Activated naive CD4-positive, alpha-beta T cell treated with anti-CD3 and anti-CD28 coated beads for 36 hours (primary cell): ENCODE results near the gene LYPD3. TPM values are rescaled to one million over a fixed set of nuclear protein-coding genes. Genes with fewer than 3 reads are reported as not detected.
A peak's percentile ranks its signal among the peaks of the same experiment; 100 is the strongest.

ENCODE experiments used
- CTCF ChIA-PET: fragments of 350-600 bp; sonication (Branson Sonifier 250); formaldehyde crosslinking; loops from one replicate; lab custom pipeline; 2021; ENCODE audit warnings: antibody characterized with exemption; lab: Charles Lee
- DNase-seq: peaks from one replicate; pipeline ENCODE4 v3.0.0-alpha.2; 2020
- H3K27ac Mint-ChIP-seq: one replicate; pipeline ENCODE4 v1.8.0; 2021; ENCODE audit warnings: mild to moderate bottlenecking, mixed read lengths
- H3K27me3 Mint-ChIP-seq: one replicate; pipeline ENCODE4 v1.8.0; 2021; ENCODE audit warnings: low read depth, mixed read lengths
- H3K36me3 Mint-ChIP-seq: one replicate; pipeline ENCODE4 v1.8.0; 2021; ENCODE audit warnings: low read depth, mixed read lengths
- H3K4me1 Mint-ChIP-seq: one replicate; pipeline ENCODE4 v1.8.0; 2021; ENCODE audit warnings: low read depth, mixed read lengths
- H3K4me3 Mint-ChIP-seq: one replicate; pipeline ENCODE4 v1.8.0; 2021; ENCODE audit warnings: mild to moderate bottlenecking, moderate library complexity, mixed read lengths
- H3K9me3 Mint-ChIP-seq: one replicate; pipeline ENCODE4 v1.8.0; 2021; ENCODE audit warnings: mixed read lengths
- intact Hi-C: fragments of 100-400 bp; cut with micrococcal nuclease; formaldehyde crosslinking; loops from one replicate; pipeline ENCODE4 v1.15.1; 2023
- total RNA-seq, 2 experiments: library from RNA; stranded (reverse); gene quantifications; one replicate each; pipeline ENCODE4 v1.2.3, GENCODE V29; 2021

Gene LYPD3
- total RNA-seq, 2 experiments from 2014 or later, result 1.5 to 1.6 TPM

DNA sequence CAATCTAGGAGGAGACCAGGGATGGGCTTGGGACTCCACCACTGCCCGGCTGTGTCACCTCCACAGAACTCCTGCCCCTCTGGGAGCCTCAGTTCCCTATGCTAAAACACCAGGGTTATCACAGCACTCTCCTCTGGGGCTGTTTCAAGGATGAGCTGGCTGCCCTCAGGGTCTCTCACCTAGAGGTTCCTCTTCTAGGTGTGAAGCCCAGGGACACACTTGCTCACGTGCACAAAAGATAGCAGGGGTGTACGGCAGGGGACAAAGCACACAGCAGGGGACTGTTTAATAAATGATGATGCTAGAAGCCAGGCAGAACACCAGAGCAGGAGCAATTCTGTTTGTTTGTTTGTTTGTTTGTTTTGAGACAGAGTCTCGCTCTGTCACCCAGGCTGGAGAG is 16.8 kb upstream of the LYPD3 start:
- intact Hi-C loops, result no loop called here
- CTCF ChIA-PET, result interaction anchor here (1.2 kb wide), 1 partner anchor 37 kb away, joined by 3 read pairs; no protein-coding TSS in a partner anchor
- Mint-ChIP-seq H3K4me1 (no peaks in the 10 kb centered on the region), H3K27me3 (no peaks in the 10 kb centered on the region), H3K36me3 (peaks cover 9% of the 10 kb centered on the region), H3K9me3 (no peaks in the 10 kb centered on the region), H3K27ac (no peak overlapping the region), H3K4me3 (no peak overlapping the region)
- no peak for DNase-seq

DNA sequence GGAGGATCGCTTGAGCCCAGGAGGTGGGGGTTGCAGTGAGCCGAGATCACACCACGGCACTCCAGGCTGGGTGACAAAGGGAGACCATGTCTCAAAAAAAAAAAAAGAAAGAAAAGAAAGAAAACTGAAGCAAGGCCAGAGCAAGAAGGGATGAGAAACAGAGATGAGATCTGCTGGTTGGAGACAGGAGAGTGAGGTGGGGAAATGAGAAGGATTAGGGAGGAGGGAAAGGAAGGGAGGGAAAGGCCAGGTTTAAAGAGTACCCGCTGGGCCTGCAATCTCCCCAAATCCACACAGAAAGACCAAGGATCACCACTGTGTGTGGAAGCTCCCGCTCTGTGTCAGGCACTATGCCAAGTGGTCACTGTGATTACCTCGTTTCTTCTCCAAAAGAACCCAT is 16.3 kb upstream of the LYPD3 start:
- DNase-seq, result no peak
- Mint-ChIP-seq H3K4me1 (no peaks in the 10 kb centered on the region), H3K36me3 (peaks cover 12% of the 10 kb centered on the region), H3K27ac (no peak overlapping the region), H3K27me3 (no peaks in the 10 kb centered on the region), H3K9me3 (no peaks in the 10 kb centered on the region), H3K4me3 (no peak overlapping the region)
- CTCF ChIA-PET, result interaction anchor here (1.2 kb wide), 1 partner anchor 38 kb away, joined by 3 read pairs; no protein-coding TSS in a partner anchor
- intact Hi-C loops, result no loop called here

DNA sequence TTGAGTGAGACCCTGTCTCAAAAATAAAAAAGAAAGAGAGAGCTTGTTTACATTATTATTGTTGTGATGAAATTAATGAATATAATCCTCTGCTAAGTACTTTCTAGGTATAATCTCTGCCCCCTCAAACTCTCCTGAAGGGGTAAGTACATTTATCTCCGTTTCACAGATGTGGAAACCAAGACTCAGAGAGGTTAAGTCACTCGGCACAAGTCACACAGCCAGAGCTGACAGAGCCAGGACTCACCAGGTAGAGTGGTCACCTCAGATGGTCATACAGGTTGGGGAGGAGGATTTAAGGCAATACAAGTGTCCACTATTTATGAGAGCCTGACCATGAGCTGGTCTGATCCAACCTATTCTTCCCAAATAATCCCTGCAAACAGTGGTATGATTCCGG is 15.2 kb upstream of the LYPD3 start:
- Mint-ChIP-seq H3K9me3 (no peaks in the 10 kb centered on the region), H3K27ac (no peak overlapping the region), H3K36me3 (peaks cover 12% of the 10 kb centered on the region), H3K27me3 (no peaks in the 10 kb centered on the region), H3K4me1 (peaks cover 5% of the 10 kb centered on the region), H3K4me3 (no peak overlapping the region)
- no peak for DNase-seq
- CTCF ChIA-PET, result interaction anchor here (0.6 to 0.9 kb wide), 4 partner anchors 11 to 1940 kb away, joined by 3 to 6 read pairs (median 3); no protein-coding TSS in a partner anchor
- intact Hi-C loops, result no loop called here

DNA sequence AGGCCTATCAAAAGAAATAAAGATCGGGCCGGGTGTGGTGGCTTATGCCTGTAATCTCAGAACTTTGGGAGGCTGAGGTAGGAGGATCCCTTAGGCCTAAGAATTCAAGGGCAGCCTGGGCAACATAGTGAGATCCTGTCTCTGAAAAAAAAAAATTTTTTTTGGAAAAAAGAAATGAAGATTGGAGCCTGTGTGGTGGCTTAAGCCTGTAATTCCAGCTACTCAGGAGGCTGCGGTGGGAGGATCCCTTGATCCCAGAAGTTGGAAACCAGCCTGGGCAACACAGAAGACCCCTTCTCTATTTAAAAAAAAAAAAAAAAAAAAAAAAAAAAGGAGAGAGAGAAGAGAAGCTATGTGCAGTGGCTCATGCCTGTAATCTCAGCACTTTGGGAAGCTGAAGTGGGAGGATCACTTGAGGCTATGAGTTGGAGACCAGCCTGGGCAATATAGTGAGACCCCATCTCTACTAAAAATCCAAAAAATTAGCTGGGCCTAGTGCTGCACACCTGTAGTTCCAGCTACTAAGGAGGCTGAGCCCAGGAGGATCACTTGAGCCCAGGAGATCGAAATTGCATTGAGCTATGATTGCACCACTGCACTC is 14.7 kb upstream of the LYPD3 start:
- DNase-seq, result no peak
- Mint-ChIP-seq H3K36me3 (peaks cover 16% of the 10 kb centered on the region), H3K9me3 (no peaks in the 10 kb centered on the region), H3K27ac (no peak overlapping the region), H3K4me3 (no peak overlapping the region), H3K27me3 (no peaks in the 10 kb centered on the region), H3K4me1 (peaks cover 11% of the 10 kb centered on the region)
- intact Hi-C loops, result no loop called here
- CTCF ChIA-PET, result interaction anchor here (0.6 to 1.1 kb wide), 6 partner anchors 17 to 1940 kb away, joined by 3 to 6 read pairs (median 3); no protein-coding TSS in a partner anchor

DNA sequence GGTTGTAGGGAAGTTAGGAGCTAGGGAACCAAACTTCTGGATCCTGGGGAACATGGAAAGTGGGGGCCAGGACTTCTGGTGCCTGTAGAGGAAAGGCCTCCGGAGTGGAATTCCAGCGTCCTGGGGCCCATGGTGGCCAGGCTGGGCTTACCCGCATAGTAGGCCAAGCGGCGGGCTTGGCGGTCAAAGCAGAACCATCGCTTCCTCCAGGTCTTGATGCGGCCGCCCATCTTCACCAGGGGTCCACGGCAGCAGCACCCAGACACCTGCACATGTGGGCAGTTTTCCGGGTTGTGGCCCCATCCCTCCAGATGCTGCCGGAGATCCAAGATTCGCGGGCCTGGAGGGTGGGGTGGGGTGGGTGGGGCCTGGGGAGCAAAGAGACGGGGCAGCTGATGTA is 13.8 kb upstream of the LYPD3 start:
- H3K27ac Mint-ChIP-seq, result no peak overlapping the region
- H3K27me3 Mint-ChIP-seq, result no peaks in the 10 kb centered on the region
- intact Hi-C loops, result no loop called here
- H3K4me1 Mint-ChIP-seq, result peaks cover 15% of the 10 kb centered on the region
- peaks cover 16% of the 10 kb centered on the region for H3K36me3 Mint-ChIP-seq
- no peak for DNase-seq
- no peaks in the 10 kb centered on the region for H3K9me3 Mint-ChIP-seq
- no peak overlapping the region for H3K4me3 Mint-ChIP-seq
- CTCF ChIA-PET, result interaction anchor here (0.9 to 2.0 kb wide), 3 partner anchors 16 to 40 kb away, joined by 3 to 8 read pairs (median 6); no protein-coding TSS in a partner anchor

DNA sequence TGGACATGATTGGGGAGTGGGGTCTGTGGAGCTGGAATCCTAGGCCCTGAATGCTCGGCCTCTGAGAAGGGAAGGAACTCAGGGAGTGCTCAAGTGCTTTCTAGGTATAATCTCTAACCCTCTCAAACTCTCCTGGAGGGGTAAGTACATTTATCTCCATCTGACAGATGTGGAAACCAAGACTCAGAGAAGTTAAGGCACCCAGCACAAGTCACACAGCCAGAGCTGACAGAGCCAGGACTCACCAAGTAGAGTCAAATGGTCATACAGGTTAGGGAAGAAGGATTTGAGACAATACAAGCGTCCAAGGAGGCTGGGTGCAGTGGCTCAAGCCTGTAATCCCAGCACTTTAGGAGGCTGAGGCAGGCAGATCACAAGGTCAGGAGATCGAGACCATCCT is 12.9 kb upstream of the LYPD3 start:
- Mint-ChIP-seq H3K27me3 (no peaks in the 10 kb centered on the region), H3K9me3 (no peaks in the 10 kb centered on the region)
- CTCF ChIA-PET, result interaction anchor here (2.0 kb wide), 1 partner anchor 41 kb away, joined by 8 read pairs; no protein-coding TSS in a partner anchor

DNA sequence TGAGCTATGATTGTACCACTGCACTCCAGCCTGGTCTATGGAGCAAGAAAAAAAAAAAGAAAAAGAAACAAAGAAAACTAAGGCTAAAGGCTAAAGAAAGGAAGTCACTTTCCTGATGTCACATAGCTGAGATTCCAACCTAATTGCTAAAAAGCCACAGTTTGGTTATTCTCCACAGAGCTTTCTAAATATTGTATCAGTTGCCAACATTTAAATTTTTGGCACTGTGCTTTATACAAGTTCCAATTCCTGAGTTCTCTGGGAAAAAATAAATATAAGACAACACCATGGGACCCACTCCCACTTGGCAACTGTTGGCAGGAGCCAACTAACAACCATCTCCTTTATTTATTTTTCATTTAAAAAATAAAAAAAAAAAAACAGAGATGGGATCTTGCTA is 11.2 kb upstream of the LYPD3 start:
- Mint-ChIP-seq H3K9me3 (no peaks in the 10 kb centered on the region), H3K36me3 (peaks cover 13% of the 10 kb centered on the region), H3K27ac (no peak overlapping the region), H3K27me3 (no peaks in the 10 kb centered on the region), H3K4me1 (peaks cover 31% of the 10 kb centered on the region), H3K4me3 (no peak overlapping the region)
- CTCF ChIA-PET, result interaction anchor here (0.7 kb wide), 1 partner anchor 98 kb away, joined by 3 read pairs; no protein-coding TSS in a partner anchor
- intact Hi-C loops, result no loop called here
- DNase-seq, result no peak

More for the DNA sequence above, 12.9 kb upstream of the LYPD3 start:
- Mint-ChIP-seq H3K4me3 (no peak overlapping the region), H3K36me3 (peaks cover 16% of the 10 kb centered on the region), H3K4me1 (peaks cover 18% of the 10 kb centered on the region), H3K27ac (no peak overlapping the region)
- no peak for DNase-seq
- intact Hi-C loops, result no loop called here

DNA sequence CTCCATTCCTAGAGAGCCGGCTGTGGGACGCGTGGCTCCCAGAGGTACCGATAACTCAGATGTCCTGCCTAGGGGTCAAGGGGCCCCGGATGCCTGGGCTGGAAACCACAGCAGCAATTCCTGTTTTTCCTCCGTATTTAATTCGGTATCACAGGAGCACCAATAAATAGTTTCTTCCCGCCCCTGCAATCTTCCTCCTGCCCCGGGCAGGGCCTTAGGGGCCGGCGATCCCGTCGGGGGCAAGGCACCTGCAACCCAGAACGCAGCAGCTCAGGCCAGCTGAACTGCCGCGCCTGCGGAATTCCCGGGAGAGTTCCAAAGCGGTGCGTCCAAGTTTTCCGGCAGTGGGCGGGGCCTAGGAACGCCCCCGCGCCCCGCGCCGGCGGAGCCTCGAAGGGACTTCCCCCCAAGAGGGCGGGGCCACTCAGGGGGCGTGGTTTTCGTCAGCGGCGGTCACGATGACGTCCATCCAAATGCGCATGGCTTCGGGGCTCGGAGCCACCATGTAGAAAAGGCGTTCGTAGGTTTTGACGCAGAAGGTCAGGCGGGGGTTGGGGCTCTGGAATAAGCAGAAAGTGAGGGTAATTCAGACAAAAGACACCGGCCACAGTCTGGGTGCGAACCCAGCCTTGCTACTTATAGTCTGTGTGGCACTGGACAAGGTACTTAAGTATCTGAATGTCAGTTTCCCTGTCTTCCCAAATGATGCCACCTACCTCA is 9.7 kb upstream of the LYPD3 start:
- DNase-seq, result peak; percentile 97
- Mint-ChIP-seq H3K27ac (peak overlapping the region; percentile 86), H3K27me3 (no peaks in the 10 kb centered on the region), H3K9me3 (no peaks in the 10 kb centered on the region), H3K4me1 (peaks cover 46% of the 10 kb centered on the region), H3K4me3 (peak overlapping the region; percentile 75), H3K36me3 (peaks cover 13% of the 10 kb centered on the region)
- CTCF ChIA-PET, result interaction anchor here (2.5 kb wide), 1 partner anchor 44 kb away, joined by 9 read pairs; no protein-coding TSS in a partner anchor
- intact Hi-C loops, result loop anchor here (1.0 kb wide), 3 partner anchors 12 to 29 kb away; partner anchors contain the start of gene PHLDB3

DNA sequence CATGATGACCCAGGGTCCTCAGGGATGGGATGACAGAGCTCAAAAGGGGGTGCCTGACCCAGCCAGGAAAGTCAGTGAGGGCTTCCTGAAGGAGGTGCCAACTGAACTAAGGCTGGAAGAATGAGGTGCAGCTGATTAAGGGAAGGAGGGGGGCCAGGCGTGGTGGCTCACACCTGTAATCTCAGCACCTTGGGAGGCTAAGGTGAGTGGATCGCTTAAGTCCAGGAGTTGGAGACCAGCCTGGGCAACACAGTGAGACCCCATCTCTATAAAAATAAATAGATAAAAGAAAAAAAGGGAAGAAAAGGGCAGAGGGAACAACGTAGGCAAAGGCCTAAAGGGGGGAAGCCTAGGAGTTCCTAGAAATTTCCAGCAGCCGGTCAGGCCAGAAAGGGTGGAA is 9.1 kb upstream of the LYPD3 start:
- DNase-seq, result no peak
- peaks cover 13% of the 10 kb centered on the region for H3K36me3 Mint-ChIP-seq
- H3K4me3 Mint-ChIP-seq, result no peak overlapping the region
- no peaks in the 10 kb centered on the region for H3K9me3 Mint-ChIP-seq
- H3K27me3 Mint-ChIP-seq, result no peaks in the 10 kb centered on the region
- intact Hi-C loops, result no loop called here
- no peak overlapping the region for H3K27ac Mint-ChIP-seq
- CTCF ChIA-PET, result interaction anchor here (0.6 to 2.5 kb wide), 3 partner anchors 28 to 959 kb away, joined by 4 to 9 read pairs (median 6); no protein-coding TSS in a partner anchor
- peaks cover 51% of the 10 kb centered on the region for H3K4me1 Mint-ChIP-seq

DNA sequence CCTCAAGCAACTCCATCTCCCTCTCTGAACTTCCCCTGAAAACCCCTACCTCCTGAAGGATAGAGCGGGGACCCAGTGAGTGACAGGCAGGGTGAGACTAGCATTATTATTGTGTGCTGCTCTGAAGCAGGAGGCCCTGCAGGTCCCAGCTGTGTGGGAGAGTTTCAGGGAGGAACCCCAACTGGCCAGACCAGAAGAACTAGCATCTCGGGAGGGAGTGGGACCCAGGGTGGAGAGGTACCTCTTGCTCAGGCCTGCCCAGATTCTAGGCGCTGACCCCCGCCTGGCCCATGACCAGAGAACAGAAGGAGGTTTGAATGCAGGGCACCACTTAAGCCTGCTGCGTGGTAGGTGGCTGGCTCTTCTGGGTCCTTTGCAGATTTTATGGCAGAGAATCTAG is 5.7 kb upstream of the LYPD3 start:
- intact Hi-C loops, result no loop called here
- no peaks in the 10 kb centered on the region for H3K9me3 Mint-ChIP-seq
- peaks cover 74% of the 10 kb centered on the region for H3K4me1 Mint-ChIP-seq
- DNase-seq, result no peak
- H3K27me3 Mint-ChIP-seq, result no peaks in the 10 kb centered on the region
- CTCF ChIA-PET, result interaction anchor here (3.2 kb wide), 1 partner anchor 24 kb away, joined by 12 read pairs; no protein-coding TSS in a partner anchor
- H3K36me3 Mint-ChIP-seq, result peaks cover 4% of the 10 kb centered on the region
- peak overlapping the region; percentile 59 for H3K27ac Mint-ChIP-seq
- no peak overlapping the region for H3K4me3 Mint-ChIP-seq

DNA sequence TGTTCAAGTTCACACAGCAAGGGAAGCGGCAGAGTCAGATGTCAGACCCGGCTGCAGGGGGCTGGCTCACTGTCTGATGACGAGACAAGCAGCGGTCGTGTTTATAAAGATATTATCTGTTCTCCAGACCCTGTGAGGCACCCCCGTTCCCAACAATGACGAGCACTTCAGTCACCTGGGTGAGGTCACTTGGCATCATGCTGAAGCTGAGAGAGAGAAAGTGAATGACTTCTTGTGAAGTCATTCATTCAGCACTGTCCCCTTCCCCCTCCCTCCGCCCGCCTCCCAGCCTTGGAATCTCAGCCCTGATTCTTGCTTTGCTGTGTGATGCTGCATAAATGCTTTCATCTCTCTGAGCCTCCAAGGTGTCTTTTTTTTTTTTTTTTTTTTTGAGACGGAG is 4.9 kb upstream of the LYPD3 start:
- Mint-ChIP-seq H3K4me1 (peaks cover 67% of the 10 kb centered on the region), H3K27ac (peak overlapping the region; percentile 59), H3K9me3 (no peaks in the 10 kb centered on the region), H3K27me3 (no peaks in the 10 kb centered on the region), H3K36me3 (peaks cover under 1% of the 10 kb centered on the region), H3K4me3 (peak overlapping the region; percentile 17)
- DNase-seq, result peak; percentile 80
- intact Hi-C loops, result no loop called here
- CTCF ChIA-PET, result interaction anchor here (0.9 to 3.2 kb wide), 3 partner anchors 23 to 49 kb away, joined by 3 to 12 read pairs (median 4); no protein-coding TSS in a partner anchor

DNA sequence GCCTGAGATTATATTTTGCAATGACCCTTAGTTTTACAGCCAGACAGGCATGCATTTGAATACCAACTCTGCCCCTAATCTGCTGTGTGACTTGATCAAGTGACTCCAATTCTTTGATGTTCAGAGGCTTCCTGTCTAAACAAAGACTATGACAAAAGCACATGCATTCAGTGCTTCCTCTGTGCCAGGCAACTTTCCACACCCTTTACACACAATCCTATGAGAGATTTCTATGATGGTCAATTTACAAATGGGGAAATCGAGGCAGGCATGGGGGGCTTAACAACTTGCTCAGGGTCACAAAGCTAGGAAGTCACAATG is 3.7 kb upstream of the LYPD3 start:
- intact Hi-C loops, result loop anchor here (10.0 kb wide), 1 partner anchor 316 kb away; the partner anchor contains the start of gene KCNN4
- H3K27me3 Mint-ChIP-seq, result no peaks in the 10 kb centered on the region
- H3K27ac Mint-ChIP-seq, result peak overlapping the region; percentile 75
- H3K9me3 Mint-ChIP-seq, result no peaks in the 10 kb centered on the region
- peaks cover 65% of the 10 kb centered on the region for H3K4me1 Mint-ChIP-seq
- H3K36me3 Mint-ChIP-seq, result no peaks in the 10 kb centered on the region
- CTCF ChIA-PET, result interaction anchor here (0.6 to 3.2 kb wide), 3 partner anchors 12 to 51 kb away, joined by 3 to 12 read pairs (median 4); no protein-coding TSS in a partner anchor
- H3K4me3 Mint-ChIP-seq, result no peak overlapping the region
- DNase-seq, result peak; percentile 20
